ENCODE measurements around the gene ITCH. TPM values are rescaled to one million over a fixed set of nuclear protein-coding genes. Genes with fewer than 3 reads are reported as not detected.
A peak's percentile ranks its signal among the peaks of the same experiment; 100 is the strongest.

The ITCH gene
- total RNA-seq, 4 donors from 2014 or later = 35.2 to 82.8 (median 65.3) TPM

DNA sequence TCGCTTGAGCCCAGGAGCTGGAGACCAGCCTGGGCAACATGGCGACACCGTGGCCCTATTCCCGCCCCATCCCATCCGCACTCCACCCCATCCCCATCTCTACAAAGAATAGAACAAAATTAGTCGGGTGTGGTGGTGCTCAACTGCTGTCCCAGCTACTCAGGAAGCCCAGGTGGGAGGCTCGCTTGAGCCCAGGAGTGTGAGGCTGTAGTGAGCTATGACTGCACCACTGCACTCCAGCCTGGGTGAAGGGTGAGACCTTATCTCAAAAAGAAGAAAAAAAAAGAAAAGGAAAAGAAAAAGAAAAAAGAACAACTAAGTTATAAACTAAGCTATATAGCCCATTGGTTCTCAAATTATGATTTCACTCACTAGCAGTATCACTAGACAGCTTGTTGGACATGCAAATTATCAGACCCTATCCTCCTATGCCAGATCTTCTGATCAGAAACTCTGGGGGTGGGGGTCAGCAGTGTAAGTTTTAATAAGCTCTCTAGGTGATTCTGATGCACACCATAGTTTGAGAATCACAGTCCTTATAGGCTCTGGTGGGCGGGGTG, 491 bp upstream of the ITCH start:
- 59% methylated on average over 8 of the region's 8 CpGs; no CpG with 5 or more reads in 1 of the 2 donors for WGBS, 2 donors (ENCODE audit: low coverage in 1 of 2)
- no peak for DNase-seq
- no peaks in the 10 kb centered on the region for H3K9me3 ChIP-seq
- H3K4me1 ChIP-seq = peaks cover 26 to 47% (median 36%) of the 10 kb centered on the region in 4 donors
- TF ChIP-seq POLR2A (IDR thresholded peaks at IDR 0.05) = no peak
- TF ChIP-seq, protein P1, sequence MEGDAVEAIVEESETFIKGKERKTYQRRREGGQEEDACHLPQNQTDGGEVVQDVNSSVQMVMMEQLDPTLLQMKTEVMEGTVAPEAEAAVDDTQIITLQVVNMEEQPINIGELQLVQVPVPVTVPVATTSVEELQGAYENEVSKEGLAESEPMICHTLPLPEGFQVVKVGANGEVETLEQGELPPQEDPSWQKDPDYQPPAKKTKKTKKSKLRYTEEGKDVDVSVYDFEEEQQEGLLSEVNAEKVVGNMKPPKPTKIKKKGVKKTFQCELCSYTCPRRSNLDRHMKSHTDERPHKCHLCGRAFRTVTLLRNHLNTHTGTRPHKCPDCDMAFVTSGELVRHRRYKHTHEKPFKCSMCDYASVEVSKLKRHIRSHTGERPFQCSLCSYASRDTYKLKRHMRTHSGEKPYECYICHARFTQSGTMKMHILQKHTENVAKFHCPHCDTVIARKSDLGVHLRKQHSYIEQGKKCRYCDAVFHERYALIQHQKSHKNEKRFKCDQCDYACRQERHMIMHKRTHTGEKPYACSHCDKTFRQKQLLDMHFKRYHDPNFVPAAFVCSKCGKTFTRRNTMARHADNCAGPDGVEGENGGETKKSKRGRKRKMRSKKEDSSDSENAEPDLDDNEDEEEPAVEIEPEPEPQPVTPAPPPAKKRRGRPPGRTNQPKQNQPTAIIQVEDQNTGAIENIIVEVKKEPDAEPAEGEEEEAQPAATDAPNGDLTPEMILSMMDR (IDR thresholded peaks at IDR 0.05) = no peak
- TF ChIP-seq POLR2AphosphoS5 (IDR thresholded peaks at IDR 0.05) = no peak
- TF ChIP-seq EP300 (IDR thresholded peaks at IDR 0.05; ENCODE audit: low read depth) = no peak
- in situ Hi-C loops (cut with MboI; ENCODE audit: low pct_ligation_motif_present in 1 of 4, low pct_unique_long_range_greater_than_20kb in 1 of 4, low sequenced_read_pairs in 3 of 4) (no loop called here), intact Hi-C loops (cut with DNase I; ENCODE audit: low total_unique reads) (no loop called here)
- H3K27me3 ChIP-seq = no peaks in the 10 kb centered on the region
- H3K27ac ChIP-seq = peak overlapping the region; percentile 89 to 97 (median 94)
- H3K4me3 ChIP-seq = peak overlapping the region in 3 of 4 donors; percentile 82 to 89 (median 89)
- no peaks in the 10 kb centered on the region for H3K36me3 ChIP-seq

DNA sequence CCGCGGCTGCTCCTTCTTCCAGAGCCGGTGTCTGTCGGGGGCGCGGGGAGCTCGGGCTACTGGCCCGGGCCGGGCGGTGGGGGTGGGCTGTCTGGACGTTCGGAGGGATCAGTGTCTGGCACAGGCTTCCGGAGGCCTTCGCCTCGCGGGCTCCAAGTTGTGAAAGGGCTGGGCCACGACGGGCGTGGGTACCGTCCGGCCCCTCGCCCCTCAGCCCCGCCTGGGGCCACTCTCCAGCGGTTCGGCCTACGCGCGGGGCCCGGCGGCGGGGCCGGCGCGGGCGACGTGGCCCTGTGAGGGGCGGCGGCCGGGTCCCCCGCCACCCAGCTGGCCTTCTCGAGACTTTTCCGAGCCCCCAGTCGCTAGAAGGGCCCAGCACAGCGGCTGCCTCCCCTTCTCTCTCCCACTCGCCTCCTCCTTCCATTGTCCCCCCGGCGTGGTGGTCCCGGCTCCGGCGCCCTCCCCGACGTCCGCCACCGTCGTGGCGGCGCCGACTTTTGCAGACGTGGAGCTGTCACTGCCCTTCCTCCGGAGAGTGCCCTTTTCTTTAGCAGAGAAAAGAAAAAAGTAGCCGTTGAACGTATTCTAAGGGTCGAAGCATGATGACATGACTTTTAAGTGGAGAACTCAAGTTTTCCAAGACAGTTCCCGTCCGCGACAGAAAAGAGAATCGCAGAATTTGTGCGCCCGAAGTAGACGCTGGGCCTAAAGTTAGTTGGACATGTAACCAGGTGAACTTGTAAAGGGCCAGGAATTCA, 571 bp downstream of the ITCH start:
- no peak for DNase-seq
- WGBS, 2 donors (ENCODE audit: low coverage in 1 of 2) = 1 to 21% methylated on average over 7 to 36 of the region's 70 CpGs
- H3K4me1 ChIP-seq = peaks cover 26 to 58% (median 44%) of the 10 kb centered on the region in 4 donors

DNA sequence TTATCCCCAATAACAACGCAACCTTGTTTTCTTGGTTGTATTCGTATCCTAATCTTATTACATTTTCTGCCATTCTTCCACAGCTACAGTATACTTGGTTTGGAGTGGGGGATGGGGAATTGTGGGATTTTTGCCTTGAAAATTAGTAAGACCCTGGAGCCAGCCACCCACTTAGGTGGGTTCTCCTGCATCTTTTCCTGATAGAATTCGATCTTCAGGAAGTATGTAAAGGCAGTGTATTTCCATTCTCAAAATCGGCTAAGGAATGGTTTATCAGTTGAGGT, 1.1 kb downstream of the ITCH start:
- H3K27me3 ChIP-seq = no peaks in the 10 kb centered on the region
- H3K36me3 ChIP-seq = peaks cover 0 to 1% (median under 1%) of the 10 kb centered on the region in 4 donors
- no peaks in the 10 kb centered on the region for H3K9me3 ChIP-seq
- intact Hi-C loops (cut with DNase I; ENCODE audit: low total_unique reads) = no loop called here
- H3K27ac ChIP-seq = peak overlapping the region; percentile 89 to 97 (median 94)
- no peak for DNase-seq
- peak overlapping the region; percentile 76 to 89 (median 86) for H3K4me3 ChIP-seq
- H3K4me1 ChIP-seq = peaks cover 26 to 62% (median 45%) of the 10 kb centered on the region in 4 donors
- in situ Hi-C loops (cut with MboI; ENCODE audit: low pct_ligation_motif_present in 1 of 4, low pct_unique_long_range_greater_than_20kb in 1 of 4, low sequenced_read_pairs in 3 of 4) = no loop called here
- TF ChIP-seq POLR2A (IDR thresholded peaks at IDR 0.05) (no peak), POLR2AphosphoS5 (IDR thresholded peaks at IDR 0.05) (no peak), EP300 (IDR thresholded peaks at IDR 0.05; ENCODE audit: low read depth) (no peak)
- TF ChIP-seq, protein P1 (IDR thresholded peaks at IDR 0.05) = no peak
- WGBS, 2 donors (ENCODE audit: low coverage in 1 of 2) = 33 to 35% methylated on average over 4 of the region's 4 CpGs

More for the DNA sequence above, 571 bp downstream of the ITCH start:
- intact Hi-C loops (cut with DNase I; ENCODE audit: low total_unique reads) = no loop called here
- Histone ChIP-seq H3K27ac (peak overlapping the region; percentile 89 to 97 (median 94)), H3K36me3 (no peaks in the 10 kb centered on the region), H3K4me3 (peak overlapping the region; percentile 76 to 89 (median 86)), H3K9me3 (no peaks in the 10 kb centered on the region), H3K27me3 (no peaks in the 10 kb centered on the region)
- TF ChIP-seq POLR2A (IDR thresholded peaks at IDR 0.05) = no peak
- no peak for TF ChIP-seq POLR2AphosphoS5 (IDR thresholded peaks at IDR 0.05)
- no peak for TF ChIP-seq EP300 (IDR thresholded peaks at IDR 0.05; ENCODE audit: low read depth)
- TF ChIP-seq, protein P1 (IDR thresholded peaks at IDR 0.05) = no peak
- in situ Hi-C loops (cut with MboI; ENCODE audit: low pct_ligation_motif_present in 1 of 4, low pct_unique_long_range_greater_than_20kb in 1 of 4, low sequenced_read_pairs in 3 of 4) = no loop called here

DNA sequence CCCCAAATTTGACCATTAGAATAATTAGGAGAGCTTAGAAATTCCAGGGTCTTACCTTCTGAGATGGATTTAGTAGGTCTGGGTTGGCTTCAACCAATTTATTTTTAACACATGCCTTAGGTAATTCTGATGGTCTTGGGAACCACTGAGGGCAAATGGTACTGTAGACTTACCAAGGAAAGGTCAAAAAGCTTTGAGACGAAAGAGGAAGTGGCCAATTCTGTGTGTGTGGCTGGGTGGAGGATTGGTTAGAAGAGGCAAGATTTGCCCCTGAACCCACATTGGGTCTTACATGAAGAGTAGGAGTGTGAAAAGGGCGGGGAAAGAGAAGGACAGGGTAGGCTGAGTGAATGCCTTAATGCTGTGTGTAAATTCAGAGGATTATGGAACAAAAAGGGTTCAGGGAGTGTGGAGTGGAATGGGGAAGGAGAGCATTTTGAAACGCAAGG, 2.7 kb downstream of the ITCH start:
- in situ Hi-C loops (cut with MboI; ENCODE audit: low pct_ligation_motif_present in 1 of 4, low pct_unique_long_range_greater_than_20kb in 1 of 4, low sequenced_read_pairs in 3 of 4) (no loop called here), intact Hi-C loops (cut with DNase I; ENCODE audit: low total_unique reads) (no loop called here)
- Histone ChIP-seq H3K4me1 (peaks cover 26 to 62% (median 45%) of the 10 kb centered on the region in 4 donors), H3K36me3 (peaks cover 0 to 12% (median 6%) of the 10 kb centered on the region in 4 donors), H3K9me3 (no peaks in the 10 kb centered on the region), H3K4me3 (no peak overlapping the region), H3K27me3 (no peaks in the 10 kb centered on the region), H3K27ac (no peak overlapping the region)
- TF ChIP-seq POLR2AphosphoS5 (IDR thresholded peaks at IDR 0.05) (no peak), EP300 (IDR thresholded peaks at IDR 0.05; ENCODE audit: low read depth) (no peak), POLR2A (IDR thresholded peaks at IDR 0.05) (no peak)
- TF ChIP-seq, protein P1 (IDR thresholded peaks at IDR 0.05) = no peak
- WGBS, 2 donors (ENCODE audit: low coverage in 1 of 2) = 74 to 84% methylated on average over 3 of the region's 3 CpGs
- no peak for DNase-seq

Measured in transverse colon (tissue), 4 donors.